ENCODE measurements around the gene FTMT. TPM values are rescaled to one million over a fixed set of nuclear protein-coding genes. Genes with fewer than 3 reads are reported as not detected.

Gene FTMT
- polyA plus RNA-seq, 2 of the 4 experiments (the other 2 are of a cell fraction) = not detected

DNA sequence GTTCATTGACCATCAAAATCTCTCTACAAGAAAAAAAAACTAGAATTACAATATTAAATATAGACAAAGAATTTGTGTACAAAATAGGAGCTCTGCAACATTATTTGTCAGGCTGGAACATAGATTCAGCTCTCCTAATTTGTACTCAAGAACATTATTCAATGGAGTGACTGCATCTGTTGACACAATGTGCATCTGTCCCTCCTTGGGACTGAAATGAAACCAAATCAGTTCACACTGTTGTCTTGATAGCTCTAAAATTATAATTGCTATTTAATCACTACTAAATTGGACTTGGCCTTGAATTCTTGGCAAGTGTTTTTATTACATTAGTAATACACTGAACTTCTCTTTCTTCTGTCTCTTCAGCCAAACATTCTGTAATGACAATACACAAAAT is 47.7 kb downstream of the FTMT start:
- CTCF ChIA-PET = no interaction called here
- Histone ChIP-seq H3K4me2 (no peak overlapping the region), H3K27ac (no peak overlapping the region), H3K9me3 (no peaks in the 10 kb centered on the region), H3K4me3 (no peak overlapping the region), H3K4me1 (no peaks in the 10 kb centered on the region)
- POLR2A ChIA-PET = no interaction called here
- DNase-seq (ENCODE audit: low read depth in 1 of 2, low spot score in 1 of 2) (no peak), FAIRE-seq (no peak), ATAC-seq (no peak)
- TF ChIP-seq FOSL2 (IDR thresholded peaks at IDR 0.05) (no peak), FOSL2 (CRISPR knock-in tag; IDR thresholded peaks at IDR 0.05) (no peak), HDAC2 (IDR thresholded peaks at IDR 0.05) (no peak), MAFK (IDR thresholded peaks at IDR 0.05; ENCODE audit: partially characterized antibody) (no peak), ZFP36 (IDR thresholded peaks at IDR 0.05; ENCODE audit: borderline replicate concordance, partially characterized antibody) (no peak), FOSB (CRISPR knock-in tag; IDR thresholded peaks at IDR 0.05) (no peak), KDM5A (IDR thresholded peaks at IDR 0.05) (no peak), HOXB13 (CRISPR knock-in tag; IDR thresholded peaks at IDR 0.05; ENCODE audit: low read depth) (no peak), PHF8 (IDR thresholded peaks at IDR 0.05; ENCODE audit: borderline replicate concordance, low read depth) (no peak), CHD2 (IDR thresholded peaks at IDR 0.05; ENCODE audit: low read length, partially characterized antibody) (no peak), EHF (CRISPR knock-in tag; IDR thresholded peaks at IDR 0.05) (no peak), CBX8 (IDR thresholded peaks at IDR 0.05) (no peak), POLR2A (IDR thresholded peaks at IDR 0.05; ENCODE audit: low read length) (no peak)

Other genes with a start within 250 kb of the FTMT start
- gene SRFBP1, start 110.1 kb downstream of the FTMT start, polyA plus RNA-seq (2011; rRNA removed) = 10.5 and 16.0 TPM in 2 replicates
- gene SRFBP1, start 110.1 kb downstream of the FTMT start, polyA plus RNA-seq (2017; fragmentation: RNase III; extraction: RNeasy Plus Mini Kit Qiagen cat#74134 plus additional on column Dnase treatment) = 9.8 to 10.7 TPM (median 10.0 TPM) in 3 replicates
- gene LOX, start 226.4 kb downstream of the FTMT start, polyA plus RNA-seq (2011; rRNA removed) = 0.34 and 0.46 TPM in 2 replicates
- 0.13 to 0.36 TPM (median 0.17 TPM) in 3 replicates for gene LOX, start 226.4 kb downstream of the FTMT start, polyA plus RNA-seq (2017; fragmentation: RNase III; extraction: RNeasy Plus Mini Kit Qiagen cat#74134 plus additional on column Dnase treatment)